HuH-7.5 (cell line): ENCODE results near the gene ATOH8.
A peak's percentile ranks its signal among the peaks of the same experiment; 100 is the strongest.

ENCODE experiments used
- DNase-seq: peaks from one replicate; pipeline ENCODE4 v3.0.0; 2011; ENCODE audit warnings: low spot score

The ATOH8 gene

DNA sequence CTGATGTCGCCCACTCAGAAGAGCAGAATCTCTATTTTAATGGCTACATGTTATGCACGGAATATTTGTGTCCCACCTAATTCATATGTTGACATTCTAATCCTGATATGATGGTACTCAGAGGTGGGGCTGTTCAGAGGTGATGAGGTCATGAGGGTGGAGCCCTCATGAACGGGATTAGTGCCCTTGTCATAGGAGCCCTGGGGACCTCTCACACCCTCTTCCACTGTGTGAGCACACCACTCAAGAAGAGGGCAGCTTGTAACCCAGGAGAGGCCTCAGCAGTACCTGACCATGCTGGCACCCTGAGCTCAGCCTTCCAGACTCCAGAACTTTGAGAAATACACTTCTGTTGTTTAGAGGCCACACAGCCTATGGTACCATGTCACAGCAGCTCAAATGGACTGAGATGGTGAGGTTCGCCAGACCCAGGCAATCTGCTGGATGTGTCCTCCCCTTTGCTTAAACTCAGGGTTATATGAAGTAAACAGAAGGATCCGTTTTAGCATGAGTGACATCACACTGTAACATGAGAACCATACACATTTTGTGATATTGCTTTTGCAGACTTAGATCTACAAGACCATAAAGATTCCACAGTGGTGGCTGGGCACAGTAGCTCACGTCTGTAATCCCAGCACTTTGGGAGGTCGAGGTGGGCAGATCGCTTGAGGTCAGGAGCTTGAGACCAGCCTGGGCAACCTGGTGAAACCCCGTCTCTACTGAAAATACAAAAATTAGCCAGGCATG, 48.7 kb downstream of the ATOH8 start:
- DNase-seq, result no peak

DNA sequence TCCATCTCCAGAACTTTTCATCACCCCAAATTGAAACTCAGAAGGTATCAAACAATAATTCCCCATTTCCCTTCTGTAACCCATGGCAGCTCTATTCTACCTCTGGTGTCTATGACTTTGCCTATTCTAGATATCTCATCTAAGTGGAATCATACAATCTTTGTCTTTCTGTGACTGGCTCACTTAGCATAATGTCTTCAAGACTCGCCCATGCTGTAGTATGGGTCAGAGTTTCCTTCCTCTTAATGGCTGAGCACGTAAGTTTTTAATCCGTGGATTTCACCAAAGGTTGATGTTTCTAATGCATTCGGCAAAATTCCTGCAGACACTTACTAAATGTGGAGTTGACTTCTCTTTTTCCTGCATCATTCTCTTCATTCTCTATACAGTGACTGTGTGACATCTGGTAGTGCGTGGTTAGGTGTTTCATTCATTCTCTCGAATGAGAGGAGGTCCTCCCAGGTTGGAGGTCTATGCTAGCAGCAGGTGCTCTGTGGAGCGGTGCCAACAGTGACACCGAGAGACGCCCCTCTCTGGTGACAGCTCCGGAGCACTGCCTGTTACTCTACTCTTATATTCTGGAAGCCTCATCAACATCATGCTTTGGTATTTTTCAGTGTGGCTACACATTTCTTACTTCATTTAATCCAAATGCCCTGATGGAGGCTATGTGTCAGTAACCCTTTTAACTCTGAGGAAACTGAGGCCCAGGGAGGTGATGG, 50.1 kb downstream of the ATOH8 start:
- no peak for DNase-seq

DNA sequence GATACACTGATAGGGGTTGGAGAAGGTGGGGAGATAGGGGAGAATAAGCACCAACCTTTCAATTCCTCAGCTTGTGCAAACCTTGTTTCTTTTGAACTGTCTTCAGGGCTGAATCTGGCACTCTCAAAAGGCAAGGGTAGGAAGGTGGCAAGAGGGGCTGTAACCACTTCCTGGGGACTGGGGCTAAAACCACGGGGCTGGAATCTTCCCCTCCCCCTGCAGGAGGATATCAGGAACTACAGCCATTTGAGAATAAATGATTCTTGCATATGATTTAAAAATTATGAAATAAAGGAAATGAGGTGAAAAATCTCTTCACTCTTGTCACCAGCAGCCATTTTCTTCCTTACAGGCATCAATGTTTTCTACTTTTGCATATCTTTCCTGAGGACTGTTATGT, 50.8 kb downstream of the ATOH8 start:
- DNase-seq, result peak; percentile 51

DNA sequence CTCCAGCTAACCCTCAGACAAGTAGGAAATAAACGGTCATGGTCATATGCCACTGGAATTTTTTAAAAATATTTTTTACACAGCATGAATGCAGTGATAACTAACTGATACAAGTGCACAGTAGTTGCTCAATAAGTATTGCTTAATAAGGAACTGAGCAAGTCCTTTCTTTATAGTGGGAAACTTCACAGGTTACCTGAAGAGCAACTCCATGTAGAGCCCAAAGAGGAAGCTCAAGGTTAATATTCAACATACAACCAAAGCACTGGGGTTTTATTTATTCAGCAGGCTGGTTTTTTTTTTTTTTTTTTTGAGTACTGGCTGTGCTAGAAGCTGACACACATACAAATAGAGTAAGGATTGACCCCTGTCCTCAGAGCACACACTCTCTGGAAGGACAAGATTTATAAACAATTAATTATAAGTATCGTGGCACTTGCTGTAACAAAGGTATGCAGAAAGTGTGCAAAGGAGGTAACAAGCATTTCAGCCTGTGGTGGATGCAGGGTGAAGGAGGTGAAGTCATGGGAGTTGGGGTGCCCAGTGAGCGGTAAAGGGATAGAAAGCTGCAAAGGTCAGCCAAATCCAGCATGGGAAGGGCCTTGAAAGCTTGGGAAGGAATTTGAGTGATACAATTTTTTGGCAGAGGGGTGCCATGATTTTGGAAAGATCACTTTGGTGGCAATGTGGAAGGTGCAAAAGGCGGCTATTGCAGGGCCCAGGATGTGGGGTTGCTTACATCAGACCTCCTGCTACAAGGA, 52.7 kb downstream of the ATOH8 start:
- peak; percentile 75 for DNase-seq

DNA sequence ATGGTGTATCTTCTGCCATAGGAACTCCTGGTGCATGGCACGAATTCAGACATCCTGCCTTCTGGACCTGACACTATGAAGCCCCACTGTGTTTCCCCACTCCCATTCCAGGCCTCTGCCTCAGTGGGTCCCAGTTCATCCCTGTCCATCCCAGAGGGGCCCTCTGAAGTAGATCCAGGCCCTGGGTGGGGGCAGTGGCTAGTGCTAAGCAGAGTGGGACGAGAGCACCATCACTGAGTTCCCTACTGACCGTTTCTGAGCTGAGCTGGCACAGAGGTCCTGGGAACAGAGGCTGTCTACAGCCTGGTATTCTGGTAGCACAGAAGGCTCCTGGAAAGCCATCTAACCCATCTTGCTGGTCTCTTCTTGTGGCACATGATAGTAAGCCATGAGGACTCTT, 54.0 kb downstream of the ATOH8 start:
- no peak for DNase-seq

DNA sequence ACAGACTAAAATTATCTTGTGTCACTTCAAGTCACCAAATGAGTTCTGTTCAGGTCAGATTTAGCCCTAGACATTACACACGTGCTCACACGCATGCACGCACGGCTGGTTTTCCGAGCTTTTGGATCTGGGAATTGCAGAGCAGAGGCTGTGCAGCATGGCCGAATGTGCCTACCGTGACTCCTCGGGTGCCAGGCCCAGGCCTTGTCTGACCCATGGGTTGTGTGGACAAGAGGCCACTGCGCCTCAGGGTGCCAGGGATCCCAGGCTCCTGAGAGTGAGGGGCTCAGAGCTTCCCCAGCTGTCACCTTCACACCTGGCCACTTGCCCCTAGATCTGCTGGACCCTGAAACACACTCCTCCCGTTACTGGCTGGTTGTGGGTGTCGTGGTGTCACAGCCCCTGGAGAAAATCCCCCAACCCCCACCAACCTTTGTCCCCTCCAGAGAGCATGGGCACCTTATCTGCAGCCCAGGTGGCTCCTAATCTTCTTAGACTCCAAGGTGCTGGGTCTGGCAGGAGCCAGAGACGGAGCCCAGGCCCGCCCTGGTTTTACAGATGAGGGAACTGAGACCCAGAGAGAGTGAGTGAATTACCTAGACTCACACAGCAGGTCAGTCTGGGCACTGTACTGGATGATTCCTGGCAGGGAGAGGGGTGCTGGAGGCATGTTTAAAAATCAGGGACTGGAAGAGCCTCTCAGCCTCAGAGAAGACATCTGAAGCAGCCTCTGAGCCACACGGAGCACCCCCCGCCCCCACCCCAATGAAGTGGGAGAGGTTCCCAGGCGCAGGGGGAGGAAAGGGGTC, 56.8 kb downstream of the ATOH8 start:
- no peak for DNase-seq

DNA sequence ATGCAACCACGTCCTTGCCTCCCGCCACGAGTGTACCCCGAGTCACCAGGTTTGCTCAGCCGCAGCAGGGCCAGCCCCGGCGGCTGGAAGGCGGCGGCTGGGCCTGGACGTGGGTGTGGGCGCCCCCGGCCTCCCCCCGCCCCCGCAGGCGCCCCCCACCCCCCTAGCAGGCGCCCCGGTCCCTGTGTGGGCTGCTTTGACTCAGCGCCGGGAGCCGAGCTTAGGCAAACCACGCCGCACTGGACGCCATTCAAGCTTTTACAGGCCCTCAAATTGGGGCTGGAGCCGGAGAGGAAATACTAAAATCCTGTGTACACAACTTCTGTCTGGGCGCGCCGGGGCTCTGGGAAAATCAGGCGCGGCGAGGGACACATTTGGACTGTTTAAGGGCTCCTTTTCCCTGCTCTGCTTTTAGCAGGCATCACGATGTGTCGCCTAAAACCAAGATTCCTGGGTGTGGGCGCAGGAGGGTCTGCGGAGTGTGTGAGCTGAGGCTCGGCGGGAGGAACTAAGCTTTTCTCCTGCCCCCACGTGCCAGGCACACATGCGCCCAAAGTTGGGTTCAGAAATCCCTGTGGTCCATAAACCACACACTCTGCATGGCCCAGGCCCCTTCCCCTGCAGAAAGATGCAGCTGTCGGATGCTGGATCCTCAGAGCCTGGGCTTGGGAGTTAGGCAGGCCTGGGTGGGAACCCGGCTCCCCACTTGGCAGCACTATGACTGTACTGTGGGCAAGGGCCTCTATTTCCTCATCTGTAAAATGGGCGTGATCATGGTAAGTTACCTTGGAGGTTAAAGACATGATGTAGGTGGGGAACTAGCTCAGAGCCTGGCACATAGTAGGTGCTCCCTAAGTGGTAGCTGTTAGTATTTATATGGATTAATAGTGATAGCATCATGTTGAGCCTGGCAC, 57.6 kb downstream of the ATOH8 start:
- DNase-seq, result no peak

DNA sequence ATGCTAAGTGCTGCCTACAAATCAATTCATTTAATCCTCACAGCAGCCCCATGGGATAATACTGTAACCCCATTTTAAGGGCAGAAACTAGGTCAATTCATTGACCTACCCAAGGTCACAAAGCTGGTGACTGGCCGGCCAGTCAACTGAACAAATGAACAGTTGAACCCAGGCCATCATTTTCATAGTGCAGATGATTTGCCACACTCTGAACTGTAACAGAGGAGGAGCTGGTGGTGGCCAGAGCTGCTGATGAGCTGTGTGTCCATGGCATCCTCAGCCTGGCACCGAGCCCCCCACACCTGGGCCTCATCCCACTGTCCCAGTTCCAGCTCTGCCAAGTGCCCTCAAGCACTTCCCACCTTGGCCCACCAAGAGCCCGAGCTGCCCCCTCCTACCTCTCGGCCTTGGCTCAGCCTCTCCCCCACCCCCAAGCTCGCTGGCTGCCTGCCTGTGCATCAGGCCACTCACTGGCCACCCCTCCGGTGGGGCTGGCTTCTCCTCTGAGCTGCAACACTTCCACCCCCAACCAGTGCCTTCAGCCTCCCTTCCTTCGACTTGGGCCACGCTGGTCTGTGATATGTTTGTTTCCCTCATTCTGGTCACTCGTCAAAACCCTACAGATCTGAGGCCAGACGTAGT, 58.4 kb downstream of the ATOH8 start:
- no peak for DNase-seq

DNA sequence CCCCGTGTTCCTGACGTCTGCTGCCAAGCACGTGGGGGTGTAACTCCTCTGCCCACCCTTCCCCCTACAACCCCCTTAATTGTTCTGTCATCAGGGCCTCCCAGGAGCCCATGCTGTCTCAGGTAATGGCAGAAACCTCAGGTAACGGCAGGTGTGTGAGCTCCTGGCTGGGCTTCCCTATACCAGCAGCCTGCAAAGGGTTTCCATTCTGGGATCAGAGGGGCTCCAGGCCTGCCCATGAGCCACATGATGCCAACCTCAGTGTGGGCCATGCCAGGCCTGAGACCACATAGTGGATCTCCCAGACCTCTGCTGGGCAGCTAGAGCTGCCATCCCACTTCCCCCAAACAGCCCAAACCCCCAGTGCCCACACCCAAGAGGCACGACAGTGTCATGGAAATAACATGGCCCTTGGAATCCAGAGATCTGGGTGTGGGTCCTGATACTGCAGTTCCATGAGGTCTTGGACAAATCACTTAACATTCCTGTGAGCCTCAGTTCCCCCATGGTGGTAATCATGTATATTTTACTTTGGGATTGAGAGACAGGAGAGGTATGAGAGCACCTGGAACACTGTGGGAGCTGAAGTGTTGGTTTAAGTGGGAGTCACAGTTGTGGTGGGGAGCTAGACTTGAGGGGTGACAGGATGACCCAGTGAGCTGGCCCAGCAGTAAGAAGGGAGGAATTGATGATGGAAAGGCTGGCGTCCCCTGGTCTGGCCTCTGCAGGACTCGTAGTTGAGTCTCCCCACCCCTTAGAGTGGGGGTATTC, 59.6 kb downstream of the ATOH8 start:
- DNase-seq, result no peak

DNA sequence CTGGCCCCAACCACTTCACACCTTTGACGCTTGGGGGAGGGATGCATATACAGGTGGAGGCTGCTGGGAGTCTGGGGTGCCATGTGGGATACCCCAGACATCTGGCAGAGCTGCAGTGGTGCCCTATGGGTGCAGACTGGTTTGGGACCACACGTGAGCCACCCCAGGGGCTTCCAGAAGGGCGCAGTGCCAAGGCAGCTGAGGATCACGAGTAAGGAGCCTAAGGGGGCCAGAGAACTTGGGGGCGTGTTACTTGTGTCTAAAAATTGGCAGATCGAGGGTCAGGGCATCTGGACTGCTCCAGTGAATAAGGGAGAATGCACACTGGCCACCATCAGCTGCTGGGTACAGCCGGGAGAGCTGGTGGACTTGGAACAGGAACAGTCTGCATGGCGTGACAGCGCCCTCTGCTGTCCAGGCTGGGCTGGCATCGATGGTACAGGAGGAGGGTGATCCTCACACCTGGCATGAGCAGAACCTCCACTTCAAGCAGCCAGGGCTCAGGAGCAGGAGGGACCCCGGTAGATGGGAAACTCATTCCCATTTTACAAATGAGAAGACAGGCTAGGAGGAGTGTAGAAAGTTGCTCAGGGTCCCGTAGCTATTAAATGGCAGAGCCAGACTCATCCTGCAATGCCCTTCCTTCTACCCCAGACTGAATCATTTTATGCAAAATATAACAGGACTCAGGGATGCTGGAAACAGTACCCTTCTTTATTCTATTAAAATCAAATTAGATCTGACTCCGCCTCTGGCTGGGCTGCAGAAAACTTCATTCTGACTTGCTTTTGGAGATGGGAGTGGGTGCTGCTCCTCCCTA, 60.4 kb downstream of the ATOH8 start:
- DNase-seq, result peak; percentile 93

DNA sequence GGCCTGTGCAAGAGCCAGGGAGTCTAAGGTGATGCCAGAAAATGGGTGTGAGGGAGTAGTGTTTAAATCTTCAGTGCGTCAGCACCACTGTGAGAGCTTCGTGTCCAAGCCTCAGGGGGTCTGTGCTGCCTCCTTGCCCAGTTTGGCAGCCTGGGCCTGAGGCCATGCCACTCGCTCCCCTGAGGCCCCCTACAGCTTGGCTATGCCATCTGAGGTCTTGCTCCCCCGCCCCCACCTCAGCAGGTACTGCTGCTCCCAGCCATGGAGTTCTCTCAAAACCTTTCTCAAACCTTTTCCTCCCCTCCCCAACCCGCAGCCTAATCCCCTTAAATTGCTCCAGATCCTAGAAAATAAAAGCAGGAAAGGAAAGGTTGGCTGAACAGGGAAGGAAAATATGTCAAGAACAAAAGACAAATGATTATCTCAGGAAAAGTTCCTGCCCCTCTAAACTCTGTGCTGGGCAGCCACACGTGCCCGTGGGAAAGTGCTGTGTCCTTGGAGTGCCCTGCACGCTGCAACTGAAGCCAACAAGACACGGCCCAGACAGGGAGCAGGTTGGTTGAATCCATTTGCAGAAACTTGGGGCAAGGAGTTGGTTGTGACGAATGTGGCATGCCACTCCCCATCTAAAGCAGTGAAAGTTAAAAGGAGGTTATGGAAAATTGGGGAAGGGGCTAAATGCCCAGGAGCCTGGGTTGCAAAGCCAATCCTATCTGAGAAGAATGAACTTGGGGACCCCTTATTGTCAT, 61.2 kb downstream of the ATOH8 start:
- DNase-seq, result no peak

DNA sequence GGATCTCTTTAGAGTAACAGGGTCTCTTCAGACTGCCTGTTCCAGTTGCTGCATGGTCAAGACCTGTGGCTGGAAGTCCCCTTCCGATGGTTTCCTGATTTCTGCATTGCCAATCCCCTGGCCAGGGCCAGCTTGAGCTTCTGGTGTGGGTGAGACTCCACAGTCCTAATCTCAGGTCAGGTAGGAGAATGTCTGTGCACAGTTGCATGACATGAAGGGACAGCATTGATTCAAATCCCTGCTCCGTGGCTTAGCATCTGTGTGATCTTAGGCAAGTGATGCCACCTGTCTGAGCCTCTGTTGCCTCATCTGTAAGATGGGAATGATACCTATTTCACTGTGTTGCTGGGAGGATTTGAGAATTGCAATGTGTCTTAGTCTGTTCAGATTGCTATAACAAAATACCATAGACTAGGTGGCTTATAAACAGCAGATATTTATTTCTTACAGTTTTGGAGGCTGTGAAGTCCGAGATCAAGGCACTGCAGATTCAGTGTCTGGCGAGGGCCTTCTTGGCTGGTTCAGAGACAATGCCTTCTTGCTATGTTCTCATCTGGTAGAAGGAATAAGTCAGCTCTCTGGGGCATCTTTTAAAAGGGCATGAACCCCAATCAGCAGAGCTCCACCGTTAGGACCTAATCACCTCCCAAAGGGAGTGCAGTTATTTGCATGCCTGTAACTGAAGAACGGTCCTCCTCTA, 66.2 kb downstream of the ATOH8 start:
- no peak for DNase-seq

DNA sequence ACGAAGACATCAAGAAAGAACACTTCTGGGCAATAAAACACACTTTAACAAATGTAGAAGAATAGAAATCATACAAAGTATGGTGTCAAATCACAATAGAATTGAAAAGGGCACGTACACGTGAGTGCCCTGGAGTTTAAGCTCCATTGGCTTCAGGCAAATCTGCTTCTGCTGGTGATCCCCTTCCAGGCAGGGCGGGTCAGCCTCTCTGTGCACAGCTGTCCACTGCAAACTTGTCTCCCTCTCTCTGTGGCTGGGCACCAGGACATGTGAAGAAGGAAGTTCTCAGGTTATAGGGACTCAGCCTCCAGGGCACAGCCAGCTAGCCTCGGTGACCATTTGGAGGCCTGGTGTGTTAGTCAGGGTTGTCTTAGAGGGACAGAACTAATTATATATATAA, 69.0 kb downstream of the ATOH8 start:
- DNase-seq, result no peak

DNA sequence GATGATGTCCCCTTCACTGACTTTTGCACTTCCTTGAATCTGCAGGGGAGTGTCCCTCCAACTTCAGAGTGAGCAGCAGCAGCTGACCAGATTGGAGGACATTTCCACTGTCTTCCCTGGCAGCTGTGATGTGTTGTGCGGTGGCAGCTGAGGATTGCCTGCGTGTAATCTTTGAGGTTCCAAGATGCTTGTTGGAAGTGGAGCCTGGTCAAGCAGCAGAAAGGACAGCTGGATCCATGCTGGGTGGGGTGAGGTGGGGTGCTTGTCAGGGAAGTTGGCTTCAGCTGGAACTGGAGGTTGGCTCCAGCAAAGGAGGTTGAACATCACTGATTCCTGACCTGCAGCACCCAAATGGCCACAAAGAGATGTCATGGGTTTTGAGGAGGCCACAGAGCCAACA, 70.2 kb downstream of the ATOH8 start:
- no peak for DNase-seq

DNA sequence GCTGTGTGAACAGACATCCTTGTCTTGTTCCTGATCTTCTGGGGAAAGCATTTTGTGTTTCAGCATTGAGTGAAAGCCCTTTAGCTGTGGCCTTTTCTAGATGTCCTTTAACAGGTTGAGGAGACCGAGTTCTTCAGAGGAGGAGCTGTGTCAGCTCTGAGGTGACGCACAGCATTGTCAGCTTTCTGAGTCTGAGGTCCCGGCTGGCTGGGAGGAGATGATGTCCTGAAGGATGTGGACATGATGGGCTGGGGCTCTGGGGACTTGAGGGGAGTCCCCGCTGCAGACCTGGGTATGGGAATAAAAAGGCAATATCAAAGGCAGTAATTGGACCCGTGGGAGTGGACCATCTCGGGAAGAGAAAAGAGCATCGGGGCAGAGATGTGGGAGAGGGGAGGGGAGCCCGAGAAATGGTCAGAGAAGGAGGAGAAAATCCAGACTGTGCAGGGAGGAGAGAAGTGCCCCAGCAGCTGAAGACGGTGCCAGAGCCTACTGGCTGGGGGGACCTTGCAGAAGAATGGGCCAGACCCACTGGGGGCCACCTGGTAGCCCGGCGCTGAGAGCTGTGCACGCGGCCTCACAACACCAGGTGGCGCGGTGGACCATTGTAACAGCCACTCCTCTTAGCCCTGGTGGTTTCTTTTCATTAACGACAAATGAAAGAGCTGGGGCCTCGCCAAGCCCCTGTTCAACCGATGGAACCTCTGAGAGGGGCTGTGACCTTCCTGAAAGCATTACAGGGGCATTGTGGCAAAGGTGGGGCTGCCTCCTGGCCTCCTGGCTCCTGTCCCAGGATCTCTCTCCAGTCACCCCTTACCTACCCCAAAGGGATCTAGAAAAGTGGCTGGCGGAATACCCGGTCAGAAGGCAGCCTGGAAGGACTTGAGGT, 73.4 kb downstream of the ATOH8 start:
- DNase-seq, result peak; percentile 49

DNA sequence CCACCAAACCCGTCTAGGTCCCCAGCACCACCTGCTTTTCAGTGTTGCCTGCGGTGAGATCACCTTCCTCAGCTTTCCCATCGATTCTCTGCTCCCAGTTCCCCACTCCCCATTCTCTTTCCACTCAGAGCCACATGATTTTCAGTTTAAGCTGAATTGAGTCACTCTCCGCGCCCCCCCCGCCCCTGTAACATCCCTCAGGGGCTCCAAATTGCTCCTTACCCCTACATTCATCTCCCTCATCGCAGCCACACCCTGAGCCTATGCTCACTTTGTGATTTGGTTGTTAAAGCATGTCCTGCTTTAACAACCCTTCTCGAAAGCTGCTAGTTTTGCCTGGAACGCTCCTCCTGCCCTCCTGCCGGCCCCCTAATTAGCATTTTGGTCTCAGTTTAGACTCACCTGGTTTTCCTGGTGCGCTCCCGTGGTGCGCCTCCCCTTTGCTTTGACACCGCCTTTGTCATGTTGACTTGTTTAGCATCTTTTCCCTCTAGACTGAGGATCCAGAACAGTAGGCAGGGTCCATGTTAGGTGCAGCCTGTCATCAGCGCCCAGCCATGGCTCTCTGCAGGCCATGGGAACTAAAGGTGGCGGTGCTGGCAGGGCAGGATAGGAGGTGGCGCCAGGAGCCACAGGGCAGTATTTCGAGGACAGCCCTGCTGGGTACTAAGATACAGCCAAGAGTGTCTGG, 74.2 kb downstream of the ATOH8 start:
- no peak for DNase-seq
